ENCODE measurements around the gene LRRN2.
A peak's percentile ranks its signal among the peaks of the same experiment; 100 is the strongest.
"Not testable (repeated sequence)": the region's sequence is repeated elsewhere in the genome, so short reads cannot be mapped to it uniquely, and the experiment has no call there.

LRRN2 gene

DNA sequence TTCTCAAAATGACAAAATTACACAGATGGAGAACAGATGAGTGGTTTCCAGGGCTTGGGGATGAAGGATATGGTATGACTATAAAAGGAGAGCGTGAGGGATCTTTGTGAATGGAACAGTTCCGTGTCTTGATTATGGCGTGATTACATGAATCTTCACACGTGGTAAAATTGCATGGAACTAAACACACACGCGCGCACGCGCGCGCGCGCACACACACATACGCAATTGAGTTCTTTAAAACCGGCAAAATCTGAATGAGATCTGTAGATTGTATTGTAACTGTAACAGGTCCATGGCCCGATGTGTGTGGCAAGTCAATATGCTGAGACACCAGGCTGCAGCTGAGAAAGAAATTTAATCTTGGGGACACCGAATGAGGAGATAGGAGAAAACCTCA lies 11.1 kb upstream of the LRRN2 start:
- H3K4me1 ChIP-seq (ENCODE audit: insufficient read depth, low read length) = peaks cover 3% of the 10 kb centered on the region
- no peak overlapping the region for H2AFZ ChIP-seq (ENCODE audit: low read depth, low read length)
- H3K9me3 ChIP-seq (ENCODE audit: low read length) = no peaks in the 10 kb centered on the region
- peaks cover 7% of the 10 kb centered on the region for H3K27me3 ChIP-seq (ENCODE audit: insufficient read depth, low read length)
- H3K36me3 ChIP-seq (ENCODE audit: insufficient read depth, low read length) = no peaks in the 10 kb centered on the region
- H3K4me3 ChIP-seq (ENCODE audit: low read length) = no peak overlapping the region

DNA sequence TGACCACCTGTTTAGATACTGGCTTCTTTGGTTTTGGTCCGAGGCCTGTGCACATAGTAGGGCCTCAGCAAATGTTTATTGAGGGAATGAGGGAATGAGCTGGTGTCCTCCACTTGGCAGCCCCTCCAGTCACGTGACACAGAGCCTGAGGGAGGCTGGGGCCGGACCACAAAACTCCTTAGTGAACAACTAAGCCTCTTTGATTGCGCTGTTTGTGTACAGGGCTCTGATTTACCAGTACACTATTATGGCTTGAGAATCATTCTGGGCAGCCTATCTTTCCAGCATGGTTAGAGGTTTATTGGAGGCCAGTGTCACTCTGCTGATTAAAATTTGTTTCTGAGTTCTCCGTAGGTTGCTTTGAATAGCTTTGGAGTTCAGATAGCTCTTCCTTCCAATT lies 10.2 kb upstream of the LRRN2 start:
- Histone ChIP-seq H3K4me1 (ENCODE audit: insufficient read depth, low read length) (peaks cover 3% of the 10 kb centered on the region), H3K9me3 (ENCODE audit: low read length) (no peaks in the 10 kb centered on the region), H3K36me3 (ENCODE audit: insufficient read depth, low read length) (no peaks in the 10 kb centered on the region), H2AFZ (ENCODE audit: low read depth, low read length) (no peak overlapping the region), H3K27me3 (ENCODE audit: insufficient read depth, low read length) (peaks cover 7% of the 10 kb centered on the region), H3K4me3 (ENCODE audit: low read length) (no peak overlapping the region)

DNA sequence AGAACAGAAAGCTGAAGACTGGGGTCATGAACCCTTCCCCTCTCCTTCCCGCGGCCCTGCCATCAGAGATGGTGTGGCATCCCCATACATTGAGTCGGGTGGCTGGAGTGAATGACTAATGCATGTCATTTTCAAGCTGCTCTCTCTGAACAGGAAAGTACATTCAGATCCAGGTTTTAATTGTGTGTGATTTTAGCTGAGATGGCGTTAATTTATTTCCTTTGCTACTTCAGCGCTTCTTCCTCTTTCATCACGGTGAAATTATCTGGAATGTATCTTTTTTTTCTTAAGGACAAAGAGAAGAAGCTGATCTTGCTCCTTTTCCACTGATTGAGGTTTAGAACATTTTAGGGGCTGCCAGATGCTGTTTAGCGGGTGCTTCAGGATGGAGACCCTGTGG lies 8.6 kb upstream of the LRRN2 start:
- H3K27me3 ChIP-seq (ENCODE audit: insufficient read depth, low read length) = peaks cover 9% of the 10 kb centered on the region

DNA sequence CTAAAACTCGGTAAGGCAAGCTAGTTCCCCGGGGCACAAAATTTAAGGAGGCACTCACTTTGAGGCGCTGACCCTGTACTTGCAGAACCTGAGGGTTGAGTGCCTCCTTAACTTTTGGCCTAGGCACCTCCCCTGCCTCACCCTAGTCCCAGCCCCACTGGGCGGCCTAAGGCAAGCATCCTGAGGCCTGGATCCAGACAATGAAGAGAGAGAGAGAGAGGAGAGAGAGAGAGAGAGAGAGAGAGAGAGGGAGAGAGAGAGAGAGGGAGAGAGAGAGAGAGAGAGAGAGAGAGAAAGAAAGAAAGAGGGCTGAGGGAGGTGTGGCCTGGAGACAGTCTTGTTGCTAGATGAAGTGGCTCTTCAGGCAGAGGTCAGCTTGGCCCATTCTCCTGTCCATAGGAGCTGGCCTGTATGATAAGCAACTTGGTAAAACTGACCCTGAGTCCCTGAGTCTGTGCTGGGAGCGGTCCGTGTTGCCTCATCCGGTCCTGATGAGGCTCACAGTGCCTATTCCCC lies 7.4 kb upstream of the LRRN2 start:
- no peak overlapping the region for H2AFZ ChIP-seq (ENCODE audit: low read depth, low read length)
- H3K36me3 ChIP-seq (ENCODE audit: insufficient read depth, low read length) = no peaks in the 10 kb centered on the region
- peaks cover 3% of the 10 kb centered on the region for H3K4me1 ChIP-seq (ENCODE audit: insufficient read depth, low read length)
- H3K9me3 ChIP-seq (ENCODE audit: low read length) = no peaks in the 10 kb centered on the region
- H3K4me3 ChIP-seq (ENCODE audit: low read length) = no peak overlapping the region
- peaks cover 21% of the 10 kb centered on the region for H3K27me3 ChIP-seq (ENCODE audit: insufficient read depth, low read length)

More for the DNA sequence above, 8.6 kb upstream of the LRRN2 start:
- Histone ChIP-seq H2AFZ (ENCODE audit: low read depth, low read length) (no peak overlapping the region), H3K36me3 (ENCODE audit: insufficient read depth, low read length) (no peaks in the 10 kb centered on the region), H3K4me3 (ENCODE audit: low read length) (no peak overlapping the region), H3K9me3 (ENCODE audit: low read length) (no peaks in the 10 kb centered on the region), H3K4me1 (ENCODE audit: insufficient read depth, low read length) (peaks cover 3% of the 10 kb centered on the region)

DNA sequence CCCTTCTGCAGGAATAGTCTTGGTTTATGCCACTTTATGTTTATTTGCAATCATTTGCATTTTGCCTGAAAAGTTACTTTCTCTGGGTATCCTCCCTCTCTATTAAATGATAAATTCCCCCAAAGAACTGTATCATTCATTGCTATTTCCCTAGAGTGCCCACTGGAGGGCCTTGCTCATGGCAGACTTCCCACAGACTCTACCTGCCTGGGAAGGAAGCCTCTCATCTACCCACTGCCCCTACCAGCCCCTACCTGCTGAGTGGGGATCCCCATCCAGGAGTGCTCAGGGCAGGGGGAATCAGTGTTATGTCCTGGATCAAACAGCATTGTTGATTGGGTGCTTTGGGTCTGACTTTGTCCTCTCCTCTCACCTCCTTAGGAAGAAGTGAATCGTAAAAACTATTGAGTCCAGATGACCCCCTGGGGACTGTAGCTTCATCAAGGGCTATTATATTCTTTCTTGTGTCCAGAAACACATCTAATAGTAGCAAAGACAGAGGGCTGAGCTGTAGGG lies 6.8 kb upstream of the LRRN2 start:
- Histone ChIP-seq H3K4me1 (ENCODE audit: insufficient read depth, low read length) (peaks cover 3% of the 10 kb centered on the region), H3K36me3 (ENCODE audit: insufficient read depth, low read length) (no peaks in the 10 kb centered on the region), H3K27me3 (ENCODE audit: insufficient read depth, low read length) (peaks cover 26% of the 10 kb centered on the region), H3K9me3 (ENCODE audit: low read length) (no peaks in the 10 kb centered on the region), H2AFZ (ENCODE audit: low read depth, low read length) (no peak overlapping the region), H3K4me3 (ENCODE audit: low read length) (no peak overlapping the region)

DNA sequence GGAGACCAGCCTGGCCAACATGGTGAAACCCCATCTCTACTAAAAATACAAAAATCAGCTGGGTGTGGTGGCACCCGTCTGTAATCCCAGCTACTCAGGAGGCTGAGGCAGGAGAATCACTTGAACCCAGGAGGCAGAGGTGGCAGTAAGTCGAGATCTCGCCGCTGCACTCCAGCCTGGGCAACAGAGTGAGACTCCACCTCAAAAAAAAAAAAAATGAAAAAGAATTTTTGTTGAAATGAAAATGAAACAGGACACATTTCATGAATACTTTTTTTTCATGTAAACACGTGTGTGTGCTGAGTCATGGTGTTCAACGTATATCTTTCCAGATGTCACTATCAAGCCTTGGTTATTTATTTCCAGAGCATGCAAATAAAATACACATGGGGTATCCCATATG lies 5.8 kb upstream of the LRRN2 start:
- H3K27me3 ChIP-seq (ENCODE audit: insufficient read depth, low read length) = peaks cover 37% of the 10 kb centered on the region

DNA sequence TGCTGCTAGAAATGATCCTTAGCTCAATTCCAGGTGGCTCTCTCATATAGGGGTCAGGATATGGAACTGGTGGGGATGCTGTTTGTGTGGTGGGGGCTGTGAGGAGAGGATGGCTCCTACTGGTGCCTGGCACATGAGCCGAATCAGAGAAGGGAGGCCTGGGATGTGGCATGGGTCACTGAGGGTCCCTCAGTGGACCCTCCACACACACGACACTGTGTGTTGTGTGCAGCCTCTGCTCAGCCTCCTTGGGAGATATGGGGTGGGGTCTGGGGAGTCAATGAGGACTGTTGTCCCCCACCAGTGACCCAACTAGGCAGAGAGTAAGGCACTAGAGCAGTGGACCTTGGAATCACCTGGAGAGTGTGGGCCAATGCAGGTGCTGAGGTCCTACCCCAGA lies 3.2 kb upstream of the LRRN2 start:
- Histone ChIP-seq H3K27me3 (ENCODE audit: insufficient read depth, low read length) (peaks cover 59% of the 10 kb centered on the region), H3K4me1 (ENCODE audit: insufficient read depth, low read length) (peaks cover 3% of the 10 kb centered on the region), H3K36me3 (ENCODE audit: insufficient read depth, low read length) (no peaks in the 10 kb centered on the region)

More for the DNA sequence above, 5.8 kb upstream of the LRRN2 start:
- H3K4me1 ChIP-seq (ENCODE audit: insufficient read depth, low read length); H3K36me3 ChIP-seq (ENCODE audit: insufficient read depth, low read length); H3K4me3 ChIP-seq (ENCODE audit: low read length); H2AFZ ChIP-seq (ENCODE audit: low read depth, low read length); H3K9me3 ChIP-seq (ENCODE audit: low read length): not testable (repeated sequence)

DNA sequence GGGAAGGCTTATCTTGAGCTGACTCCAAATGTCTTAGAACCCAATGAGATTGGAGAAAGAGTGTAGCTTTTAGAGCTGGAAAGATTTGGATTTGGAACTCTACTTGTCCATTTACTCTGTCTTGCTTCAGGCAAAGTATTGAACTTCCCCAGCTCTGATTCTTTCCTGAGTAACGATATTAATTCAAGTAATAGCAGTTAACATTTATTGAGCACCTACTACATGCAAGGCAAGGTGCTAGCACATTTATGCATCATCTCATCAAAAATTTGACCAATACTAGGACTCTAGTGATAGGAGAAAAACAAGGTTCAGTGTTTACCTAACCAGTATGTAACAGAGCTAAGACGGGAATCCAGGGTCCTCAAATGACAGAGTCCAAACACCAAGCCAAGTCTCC lies 2.5 kb upstream of the LRRN2 start:
- H3K36me3 ChIP-seq (ENCODE audit: insufficient read depth, low read length) = no peaks in the 10 kb centered on the region
- H3K9me3 ChIP-seq (ENCODE audit: low read length) = no peaks in the 10 kb centered on the region
- H3K27me3 ChIP-seq (ENCODE audit: insufficient read depth, low read length) = peaks cover 63% of the 10 kb centered on the region

More for the DNA sequence above, 3.2 kb upstream of the LRRN2 start:
- H2AFZ ChIP-seq (ENCODE audit: low read depth, low read length) = no peak overlapping the region
- no peaks in the 10 kb centered on the region for H3K9me3 ChIP-seq (ENCODE audit: low read length)
- H3K4me3 ChIP-seq (ENCODE audit: low read length) = no peak overlapping the region

DNA sequence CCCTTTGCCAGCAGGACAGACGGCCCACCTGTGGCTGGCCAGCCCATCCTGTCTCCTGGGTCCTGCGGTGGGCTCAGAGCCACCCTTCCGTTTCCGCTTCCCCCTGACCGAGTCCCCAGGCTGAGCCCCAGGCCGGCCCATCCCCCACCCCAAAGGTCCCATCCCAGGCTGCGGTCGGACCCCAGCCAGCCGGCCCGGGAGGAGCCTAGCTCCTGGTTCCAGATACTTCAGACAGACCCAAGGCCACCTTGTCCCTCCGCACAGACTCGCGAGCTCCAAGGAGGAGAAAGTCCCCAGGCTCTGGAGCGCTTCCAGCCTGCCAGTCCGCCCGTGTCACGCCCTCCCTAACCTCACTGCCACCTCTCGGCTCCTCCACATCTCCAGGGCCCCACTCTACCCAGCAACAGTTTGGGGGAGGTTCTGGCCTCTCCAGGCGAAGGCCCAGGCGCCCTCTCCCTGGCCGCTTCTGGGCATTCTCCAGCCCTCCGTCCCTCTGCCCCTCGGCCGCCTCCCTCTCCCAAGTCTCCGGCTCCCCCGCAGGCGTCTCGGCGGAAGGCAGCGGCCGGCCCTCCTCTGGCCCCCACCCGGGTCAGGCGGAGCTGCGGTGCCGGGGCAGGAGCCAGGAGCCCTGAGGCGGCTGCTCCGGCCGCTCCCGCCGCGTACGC lies 835 bp downstream of the LRRN2 start:
- no peak overlapping the region for H2AFZ ChIP-seq (ENCODE audit: low read depth, low read length)
- no peaks in the 10 kb centered on the region for H3K9me3 ChIP-seq (ENCODE audit: low read length)
- H3K4me3 ChIP-seq (ENCODE audit: low read length) = peak overlapping the region; percentile 39
- H3K4me1 ChIP-seq (ENCODE audit: insufficient read depth, low read length) = peaks cover 3% of the 10 kb centered on the region
- H3K27me3 ChIP-seq (ENCODE audit: insufficient read depth, low read length) = peaks cover 72% of the 10 kb centered on the region
- no peaks in the 10 kb centered on the region for H3K36me3 ChIP-seq (ENCODE audit: insufficient read depth, low read length)

More for the DNA sequence above, 2.5 kb upstream of the LRRN2 start:
- peaks cover 3% of the 10 kb centered on the region for H3K4me1 ChIP-seq (ENCODE audit: insufficient read depth, low read length)
- no peak overlapping the region for H2AFZ ChIP-seq (ENCODE audit: low read depth, low read length)
- no peak overlapping the region for H3K4me3 ChIP-seq (ENCODE audit: low read length)

DNA sequence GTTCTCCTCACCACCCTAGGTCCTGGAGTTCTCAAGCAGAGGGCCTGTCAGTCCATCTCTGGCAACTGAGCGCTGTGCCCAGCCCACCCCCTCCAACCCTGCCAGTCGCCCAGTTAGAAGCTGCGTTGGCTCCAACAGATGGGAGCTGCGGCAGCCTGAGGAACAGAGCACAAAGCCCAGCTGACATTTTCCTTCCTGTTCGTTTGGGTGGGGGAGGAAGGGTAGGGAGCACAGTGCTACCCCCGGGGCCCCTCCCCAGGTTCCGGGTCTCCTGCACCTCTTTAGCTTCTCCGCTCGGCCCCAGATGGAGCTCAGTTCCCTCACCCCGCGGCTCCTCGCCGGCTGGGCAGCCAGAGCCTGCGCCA lies 1.4 kb downstream of the LRRN2 start:
- H3K27me3 ChIP-seq (ENCODE audit: insufficient read depth, low read length) = peaks cover 71% of the 10 kb centered on the region
- no peaks in the 10 kb centered on the region for H3K9me3 ChIP-seq (ENCODE audit: low read length)
- no peaks in the 10 kb centered on the region for H3K36me3 ChIP-seq (ENCODE audit: insufficient read depth, low read length)
- H3K4me3 ChIP-seq (ENCODE audit: low read length) = peak overlapping the region; percentile 39
- H2AFZ ChIP-seq (ENCODE audit: low read depth, low read length) = no peak overlapping the region
- H3K4me1 ChIP-seq (ENCODE audit: insufficient read depth, low read length) = peaks cover 3% of the 10 kb centered on the region

DNA sequence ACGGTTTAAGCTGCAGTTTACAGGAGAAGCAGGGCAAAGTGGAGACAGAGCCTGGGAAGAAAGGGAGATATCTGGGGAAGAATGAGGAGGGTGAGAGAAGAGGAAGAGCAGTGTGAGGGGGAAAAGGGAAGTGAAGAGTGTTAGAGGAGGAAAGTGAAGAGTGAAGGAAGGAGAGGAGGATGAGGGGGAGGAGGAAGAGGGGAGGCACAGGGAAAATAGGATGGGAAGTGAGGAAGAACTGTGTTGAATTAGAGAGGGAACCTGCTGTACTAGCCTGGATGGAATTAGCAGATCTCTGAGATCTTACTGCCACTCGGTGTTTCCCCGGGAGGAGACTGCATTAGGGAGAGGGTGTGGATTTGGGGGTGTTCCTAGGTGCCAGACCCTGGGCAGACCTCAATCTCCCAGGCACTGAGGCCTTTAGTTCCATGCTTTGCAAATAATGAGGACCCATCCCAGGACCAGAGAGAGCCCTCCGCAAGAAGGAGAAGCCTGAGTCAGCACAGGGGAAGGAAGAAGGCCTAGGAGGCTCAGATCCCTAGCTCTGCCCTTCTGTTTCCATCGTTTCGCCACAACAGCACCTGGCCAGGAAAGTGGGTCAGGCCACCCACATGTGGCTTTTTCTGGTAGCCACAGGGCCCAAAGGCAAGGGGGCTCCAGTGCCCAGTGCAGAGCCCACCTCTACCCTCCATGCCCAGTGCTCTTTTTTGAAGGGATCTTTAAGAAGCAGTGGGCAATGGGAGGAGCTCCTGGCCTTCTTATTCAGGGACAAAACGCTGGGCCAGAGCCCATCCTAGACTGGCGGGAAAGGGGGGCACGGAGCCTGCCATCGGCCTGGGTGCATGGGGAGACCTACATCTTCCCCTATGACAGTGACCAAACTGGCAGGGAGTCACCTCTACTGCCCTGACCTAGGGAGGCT lies 2.0 kb downstream of the LRRN2 start:
- Histone ChIP-seq H3K36me3 (ENCODE audit: insufficient read depth, low read length) (no peaks in the 10 kb centered on the region), H3K27me3 (ENCODE audit: insufficient read depth, low read length) (peaks cover 65% of the 10 kb centered on the region), H3K4me3 (ENCODE audit: low read length) (no peak overlapping the region), H2AFZ (ENCODE audit: low read depth, low read length) (no peak overlapping the region), H3K9me3 (ENCODE audit: low read length) (no peaks in the 10 kb centered on the region), H3K4me1 (ENCODE audit: insufficient read depth, low read length) (peaks cover 3% of the 10 kb centered on the region)

DNA sequence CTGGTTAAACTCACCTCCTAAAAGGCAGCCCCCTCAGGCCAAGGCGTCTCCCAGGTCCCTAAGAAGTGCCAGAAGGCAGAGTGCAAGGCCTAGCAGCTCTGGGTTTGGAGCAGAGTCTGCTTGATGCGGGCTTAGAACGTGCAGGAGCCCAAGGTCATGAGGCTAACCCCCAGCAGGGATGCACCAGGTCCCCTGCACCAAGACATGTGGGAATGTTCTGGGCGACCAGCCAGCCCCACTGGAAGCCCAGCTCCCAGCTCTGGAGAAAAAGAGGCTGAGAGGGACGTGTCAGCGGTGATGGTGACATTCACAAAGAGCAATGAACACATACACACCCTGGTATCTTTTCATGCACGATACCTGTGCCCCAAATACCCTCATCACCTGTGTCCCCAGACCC lies 5.1 kb downstream of the LRRN2 start:
- Histone ChIP-seq H3K4me3 (ENCODE audit: low read length) (no peak overlapping the region), H2AFZ (ENCODE audit: low read depth, low read length) (no peak overlapping the region), H3K4me1 (ENCODE audit: insufficient read depth, low read length) (peaks cover 3% of the 10 kb centered on the region), H3K36me3 (ENCODE audit: insufficient read depth, low read length) (no peaks in the 10 kb centered on the region), H3K9me3 (ENCODE audit: low read length) (no peaks in the 10 kb centered on the region), H3K27me3 (ENCODE audit: insufficient read depth, low read length) (peaks cover 34% of the 10 kb centered on the region)

DNA sequence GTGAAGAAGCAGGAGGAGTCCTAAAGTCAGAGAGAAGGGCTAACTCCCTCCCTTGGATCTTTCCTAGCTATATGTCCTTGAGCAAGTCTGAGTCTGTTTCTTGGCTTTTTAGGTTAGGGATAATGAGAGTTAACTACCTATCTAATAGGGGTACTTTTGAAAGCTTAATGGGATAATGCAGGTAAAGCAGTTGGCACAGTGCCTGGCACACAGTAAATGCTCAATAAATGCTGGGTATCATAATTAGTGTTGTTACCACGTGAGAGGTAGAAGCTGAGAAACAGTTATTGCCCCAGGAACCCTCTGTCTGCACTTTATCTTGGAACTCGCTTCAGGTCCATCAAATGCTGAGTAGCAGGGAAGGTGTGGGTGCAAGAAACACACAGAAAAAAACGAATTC lies 5.5 kb downstream of the LRRN2 start:
- peaks cover 30% of the 10 kb centered on the region for H3K27me3 ChIP-seq (ENCODE audit: insufficient read depth, low read length)
- H3K4me3 ChIP-seq (ENCODE audit: low read length) = no peak overlapping the region
- peaks cover 3% of the 10 kb centered on the region for H3K4me1 ChIP-seq (ENCODE audit: insufficient read depth, low read length)
- H2AFZ ChIP-seq (ENCODE audit: low read depth, low read length) = no peak overlapping the region
- H3K36me3 ChIP-seq (ENCODE audit: insufficient read depth, low read length) = no peaks in the 10 kb centered on the region
- no peaks in the 10 kb centered on the region for H3K9me3 ChIP-seq (ENCODE audit: low read length)
